Upper lobe of left lung (tissue), 6 donors: Measurements from ENCODE around the gene CAPN9. TPM values are rescaled to one million over a fixed set of nuclear protein-coding genes. Genes with fewer than 3 reads are reported as not detected.

Source experiments
- ATAC-seq, 2 donors: fragments of 200-7000 bp; cut with Tn5 transposase; one replicate each; pipeline ENCODE4 v1.9.1; 2022; ENCODE audit warnings: mild to moderate bottlenecking in 2 of 2, moderate library complexity in 2 of 2; ENCODE audit not compliant: low FRiP score in 2 of 2
- DNase-seq, 2 donors: peaks; one replicate each; pipeline ENCODE4 v3.0.0-alpha.2; 2019 to 2020
- H3K27ac ChIP-seq, 4 donors: fragments of 200-600 bp; sonication (generic); one replicate each; pipeline ENCODE4 v1.5.1; 2016 to 2019
- H3K27me3 ChIP-seq, 4 donors: fragments of 200-600 bp; sonication (generic); one replicate each; pipeline ENCODE4 v1.5.1; 2017 to 2019
- H3K36me3 ChIP-seq, 4 donors: fragments of 200-600 bp; sonication (generic); one replicate each; pipeline ENCODE4 v1.5.1; 2016 to 2019
- H3K4me1 ChIP-seq, 4 donors: fragments of 200-600 bp; sonication (generic); one replicate each; pipeline ENCODE4 v1.5.1; 2018 to 2019
- H3K4me3 ChIP-seq, 4 donors: fragments of 200-600 bp; sonication (generic); one replicate each; pipeline ENCODE4 v1.5.1; 2017 to 2019; ENCODE audit warnings: mild to moderate bottlenecking in 2 of 4, moderate library complexity in 1 of 4
- H3K9me3 ChIP-seq, 4 donors: fragments of 200-600 bp; sonication (generic); one replicate each; pipeline ENCODE4 v1.5.1; 2018 to 2019
- EP300 ChIP-seq, 4 donors: sonication (generic); formaldehyde crosslinking; IDR thresholded peaks; one replicate each; pipeline ENCODE4 v1.5.1; 2017; ENCODE audit warnings: antibody characterized with exemption in 4 of 4, control low read depth in 2 of 4
- POLR2A ChIP-seq, 4 donors: fragments of 450-650 bp; IDR thresholded peaks; one replicate each; pipeline ENCODE4 v1.5.1; 2016 to 2017; ENCODE audit warnings: antibody characterized with exemption in 4 of 4, mild to moderate bottlenecking in 2 of 4
- POLR2AphosphoS5 ChIP-seq, 2 donors: sonication (generic); formaldehyde crosslinking; IDR thresholded peaks; one replicate each; pipeline ENCODE4 v1.5.1; 2017; ENCODE audit warnings: antibody characterized with exemption in 2 of 2
- WGBS, 2 donors: methylation state at CpG; one replicate each; pipeline ENCODE4 v1.1.5; 2017 to 2018; 5-methylcytosine and 5-hydroxymethylcytosine counted together
- total RNA-seq, 6 donors: library from RNA; depleted of rRNA in 4 of 6; stranded (reverse); fragments of >200 nt in 4 of 6; gene quantifications; one replicate each; pipeline versions ENCODE4 v1.1.0 to v1.2.1, GENCODE V29; 2016 to 2021
- TF ChIP-seq, protein P1 (sequence below), 6 experiments: fragments of 450-650 bp in 4 of 6; fragments of 200-600 bp in 2 of 6; sonication (generic) in 2 of 6; IDR thresholded peaks; one replicate each; pipeline ENCODE4 v1.5.1; 2016 to 2019; ENCODE audit warnings: antibody characterized with exemption in 6 of 6
- donor health status: DM: no; HTN: no; CAD: no; lungs with moderate emphysema.
- donor health status: DM: no; HTN: yes; CAD: no; lungs with severe emphysema.

Gene CAPN9
- total RNA-seq, 6 donors from 2014 or later: 8.0 to 29.0 (median 19.6) TPM

DNA sequence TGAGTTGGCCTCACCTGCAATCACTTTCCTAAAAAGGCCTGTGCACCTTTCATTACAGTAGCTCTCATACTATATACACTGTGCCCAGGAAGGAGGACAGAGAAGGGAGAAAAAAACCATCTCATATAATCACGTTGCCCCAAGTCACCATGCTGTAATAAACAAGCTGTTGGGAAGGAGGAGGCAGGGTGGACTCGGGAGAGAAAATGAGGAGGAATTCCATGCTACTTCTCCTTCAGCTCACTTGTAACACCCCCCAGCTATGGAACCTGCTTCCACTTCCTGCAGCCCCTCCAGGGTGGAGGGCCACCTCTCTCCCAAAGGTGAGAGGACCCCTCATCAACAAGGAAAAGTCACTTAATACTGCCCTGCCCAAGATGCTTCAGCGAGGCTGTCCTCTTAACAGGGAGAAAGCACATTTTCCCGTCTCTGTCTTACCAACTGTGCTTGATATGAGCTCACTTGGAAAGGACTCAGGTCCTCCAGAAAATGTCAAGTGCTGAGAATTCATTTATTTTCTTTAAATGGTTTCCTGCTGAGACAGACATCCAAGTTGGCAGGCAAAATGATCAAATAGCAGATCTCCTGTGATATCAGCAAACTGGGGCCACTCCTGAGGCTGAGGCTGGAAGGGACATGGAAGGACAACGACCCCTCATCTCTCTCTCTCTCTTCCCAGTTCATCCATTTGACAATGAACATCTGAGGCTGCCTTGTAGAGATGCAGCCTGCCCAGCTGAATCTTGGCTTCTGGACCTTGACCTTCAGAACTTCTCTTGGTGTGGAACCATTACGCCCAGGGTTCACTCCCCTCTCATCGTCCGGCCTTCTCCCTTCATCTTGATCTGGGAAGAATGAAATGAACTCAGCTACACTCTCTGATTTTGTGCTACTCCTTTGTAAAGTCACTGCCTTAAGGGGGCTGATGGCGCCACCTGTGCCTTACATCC lies 54.0 kb downstream of the CAPN9 start:
- no peaks in the 10 kb centered on the region for H3K36me3 ChIP-seq
- TF ChIP-seq EP300 (IDR thresholded peaks at IDR 0.05): no peak
- TF ChIP-seq POLR2AphosphoS5 (IDR thresholded peaks at IDR 0.05): no peak
- DNase-seq: no peak
- H3K4me1 ChIP-seq: no peaks in the 10 kb centered on the region
- no peak for ATAC-seq
- H3K4me3 ChIP-seq: no peak overlapping the region
- no peaks in the 10 kb centered on the region for H3K9me3 ChIP-seq
- no peak overlapping the region for H3K27ac ChIP-seq
- no peaks in the 10 kb centered on the region for H3K27me3 ChIP-seq
- WGBS, 2 donors: 72 to 76% methylated on average over 8 to 9 of the region's 9 CpGs

DNA sequence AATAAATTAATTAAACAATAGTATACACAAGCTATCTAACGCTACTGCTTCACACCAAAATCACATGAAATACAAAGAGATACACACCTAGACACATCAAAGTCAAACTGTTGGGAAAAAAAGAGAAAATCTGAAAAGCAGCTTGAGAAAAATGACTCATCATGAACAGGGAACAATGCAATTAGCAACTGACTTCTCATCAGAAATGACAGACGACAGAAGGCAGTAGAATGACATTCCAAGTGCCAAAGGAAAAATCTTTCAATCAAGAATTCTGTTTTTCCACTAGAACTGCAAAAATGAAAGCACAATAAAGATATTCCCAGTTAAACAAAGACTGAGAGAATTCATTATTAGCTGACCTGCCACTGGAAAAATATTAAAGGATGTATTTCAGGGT lies 57.2 kb downstream of the CAPN9 start:
- ATAC-seq (no peak), DNase-seq (no peak)
- 85% methylated on average over 2 of the region's 2 CpGs for WGBS, 2 donors
- no peaks in the 10 kb centered on the region for H3K9me3 ChIP-seq
- no peak for TF ChIP-seq POLR2AphosphoS5 (IDR thresholded peaks at IDR 0.05)
- no peak for TF ChIP-seq POLR2A (IDR thresholded peaks at IDR 0.05)
- H3K27ac ChIP-seq: no peak overlapping the region
- no peaks in the 10 kb centered on the region for H3K27me3 ChIP-seq
- H3K36me3 ChIP-seq: no peaks in the 10 kb centered on the region
- H3K4me1 ChIP-seq: no peaks in the 10 kb centered on the region
- no peak overlapping the region for H3K4me3 ChIP-seq

DNA sequence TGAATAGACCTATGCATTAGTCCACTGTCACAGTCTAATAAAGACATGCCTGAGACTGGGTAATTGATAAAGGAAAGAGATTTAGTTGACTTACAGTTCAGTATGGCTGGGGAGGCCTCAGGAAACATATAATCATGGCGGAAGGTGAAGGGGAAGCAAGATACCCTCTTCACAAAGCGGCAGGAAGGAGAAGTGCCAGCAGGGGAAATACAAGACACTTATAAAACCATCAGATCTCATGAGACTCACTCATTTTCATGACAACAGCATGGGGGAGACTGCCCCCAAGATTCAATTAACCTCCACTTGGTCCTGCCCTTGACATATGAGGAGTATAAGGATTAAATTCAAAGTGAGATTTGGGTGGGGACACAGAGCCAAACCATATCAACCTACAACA lies 59.4 kb downstream of the CAPN9 start:
- no peaks in the 10 kb centered on the region for H3K4me1 ChIP-seq
- DNase-seq (no peak), ATAC-seq (no peak)
- no peaks in the 10 kb centered on the region for H3K27me3 ChIP-seq
- no peak for TF ChIP-seq POLR2A (IDR thresholded peaks at IDR 0.05)
- no peak for TF ChIP-seq EP300 (IDR thresholded peaks at IDR 0.05)
- no peak overlapping the region for H3K27ac ChIP-seq
- no peaks in the 10 kb centered on the region for H3K36me3 ChIP-seq
- H3K9me3 ChIP-seq: no peaks in the 10 kb centered on the region
- no peak overlapping the region for H3K4me3 ChIP-seq
- WGBS, 2 donors: 71 to 83% methylated on average over 2 of the region's 2 CpGs

DNA sequence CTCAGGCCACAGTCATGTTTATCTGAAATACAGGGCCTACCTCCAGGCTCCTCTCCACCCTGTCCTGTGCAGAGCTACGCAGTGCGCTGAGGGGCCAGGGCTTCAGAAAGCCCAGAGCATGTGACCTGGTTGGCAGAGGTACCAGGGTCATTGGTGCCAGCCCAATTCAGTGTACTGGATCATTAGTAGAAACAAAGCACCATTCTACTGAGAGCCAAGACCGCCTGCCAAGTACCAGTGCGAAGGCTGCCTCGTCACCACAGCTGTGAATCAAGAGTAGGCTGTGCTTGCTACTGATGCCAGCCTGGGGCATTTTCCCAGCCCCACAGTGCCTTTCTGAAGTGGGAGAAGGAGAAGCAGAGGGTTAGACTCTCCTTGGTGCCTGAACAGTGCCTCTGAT lies 59.8 kb downstream of the CAPN9 start:
- Histone ChIP-seq H3K4me3 (no peak overlapping the region), H3K27ac (no peak overlapping the region), H3K4me1 (no peaks in the 10 kb centered on the region), H3K27me3 (no peaks in the 10 kb centered on the region), H3K36me3 (no peaks in the 10 kb centered on the region), H3K9me3 (peaks cover 0 to 1% (median under 1%) of the 10 kb centered on the region in 4 donors)
- TF ChIP-seq EP300 (IDR thresholded peaks at IDR 0.05) (no peak), POLR2AphosphoS5 (IDR thresholded peaks at IDR 0.05) (no peak), POLR2A (IDR thresholded peaks at IDR 0.05) (no peak)
- TF ChIP-seq, protein P1, sequence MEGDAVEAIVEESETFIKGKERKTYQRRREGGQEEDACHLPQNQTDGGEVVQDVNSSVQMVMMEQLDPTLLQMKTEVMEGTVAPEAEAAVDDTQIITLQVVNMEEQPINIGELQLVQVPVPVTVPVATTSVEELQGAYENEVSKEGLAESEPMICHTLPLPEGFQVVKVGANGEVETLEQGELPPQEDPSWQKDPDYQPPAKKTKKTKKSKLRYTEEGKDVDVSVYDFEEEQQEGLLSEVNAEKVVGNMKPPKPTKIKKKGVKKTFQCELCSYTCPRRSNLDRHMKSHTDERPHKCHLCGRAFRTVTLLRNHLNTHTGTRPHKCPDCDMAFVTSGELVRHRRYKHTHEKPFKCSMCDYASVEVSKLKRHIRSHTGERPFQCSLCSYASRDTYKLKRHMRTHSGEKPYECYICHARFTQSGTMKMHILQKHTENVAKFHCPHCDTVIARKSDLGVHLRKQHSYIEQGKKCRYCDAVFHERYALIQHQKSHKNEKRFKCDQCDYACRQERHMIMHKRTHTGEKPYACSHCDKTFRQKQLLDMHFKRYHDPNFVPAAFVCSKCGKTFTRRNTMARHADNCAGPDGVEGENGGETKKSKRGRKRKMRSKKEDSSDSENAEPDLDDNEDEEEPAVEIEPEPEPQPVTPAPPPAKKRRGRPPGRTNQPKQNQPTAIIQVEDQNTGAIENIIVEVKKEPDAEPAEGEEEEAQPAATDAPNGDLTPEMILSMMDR (IDR thresholded peaks at IDR 0.05): no peak
- ATAC-seq (peak in 1 of 2 donors; percentile 10), DNase-seq (no peak)
- WGBS, 2 donors: 95 to 98% methylated on average over 5 of the region's 5 CpGs

DNA sequence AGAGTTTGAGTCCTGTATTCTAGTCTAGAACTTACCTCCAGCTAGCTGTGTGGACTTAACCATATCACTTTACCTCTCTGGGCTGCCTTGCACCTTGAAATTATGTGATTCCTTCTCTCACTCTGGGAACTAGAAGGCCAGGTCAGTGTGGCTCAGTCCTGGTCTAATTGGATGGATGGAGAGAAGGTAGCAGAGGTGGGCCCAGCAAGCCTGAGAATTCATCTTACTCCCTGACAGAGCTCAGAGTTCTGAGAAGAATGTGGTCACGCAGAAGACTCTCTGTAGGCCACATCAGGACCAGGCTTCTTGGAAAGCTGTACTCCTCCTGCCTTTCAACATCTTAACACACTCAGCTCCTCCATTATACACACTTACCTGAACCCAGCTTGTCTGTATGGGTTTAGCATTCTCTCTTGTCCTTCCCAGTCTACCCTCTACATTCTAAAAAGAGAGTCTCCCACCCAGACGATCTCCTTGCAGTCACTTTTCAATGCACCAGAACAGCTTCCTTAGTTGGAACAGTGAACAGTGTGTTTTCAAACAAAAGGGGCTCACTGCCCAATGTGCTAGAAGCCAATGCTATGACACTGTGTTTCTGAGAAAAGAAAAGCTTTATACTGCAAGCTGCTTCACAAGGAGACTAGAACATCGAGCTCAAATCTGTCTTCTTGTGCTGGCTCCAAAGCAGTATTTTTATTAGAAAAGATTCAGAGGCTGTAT lies 60.5 kb downstream of the CAPN9 start:
- no peak overlapping the region for H3K4me3 ChIP-seq
- no peak for DNase-seq
- no peak for ATAC-seq
- peaks cover 3 to 8% (median 7%) of the 10 kb centered on the region in 4 donors for H3K9me3 ChIP-seq
- TF ChIP-seq POLR2A (IDR thresholded peaks at IDR 0.05): no peak
- TF ChIP-seq, protein P1 (IDR thresholded peaks at IDR 0.05): no peak
- TF ChIP-seq POLR2AphosphoS5 (IDR thresholded peaks at IDR 0.05): no peak
- no peak for TF ChIP-seq EP300 (IDR thresholded peaks at IDR 0.05)
- WGBS, 2 donors: 82 to 86% methylated on average over 3 of the region's 3 CpGs
- no peaks in the 10 kb centered on the region for H3K4me1 ChIP-seq
- H3K27me3 ChIP-seq: no peaks in the 10 kb centered on the region
- no peak overlapping the region for H3K27ac ChIP-seq
- no peaks in the 10 kb centered on the region for H3K36me3 ChIP-seq

DNA sequence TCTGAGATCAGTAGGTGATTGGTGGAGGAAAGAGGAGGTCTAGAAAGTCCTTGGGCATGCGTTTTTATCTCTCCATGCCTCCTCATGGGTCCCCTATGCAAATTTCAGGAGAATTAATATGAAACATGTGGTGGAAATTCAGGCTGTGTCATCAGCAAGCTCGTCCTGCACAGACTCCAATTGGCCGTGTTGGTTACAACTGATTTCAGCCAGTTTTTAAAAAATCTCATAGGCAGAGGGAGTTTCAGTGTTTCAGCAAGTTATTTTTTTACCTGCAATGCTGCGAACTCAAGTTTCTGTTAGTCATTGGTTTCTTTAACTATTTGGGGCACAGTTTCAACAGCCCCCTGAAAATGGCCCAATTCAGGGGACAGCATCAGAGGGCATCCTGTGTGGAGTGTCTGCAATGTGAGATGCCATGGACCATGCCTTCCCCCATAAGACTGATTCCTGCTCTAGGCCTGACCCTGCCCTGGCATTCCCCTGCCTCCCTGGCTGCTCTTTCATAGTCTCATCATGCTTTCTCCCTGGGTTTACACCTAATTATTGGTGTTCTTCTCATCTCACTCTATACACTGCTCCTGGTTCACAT lies 61.2 kb downstream of the CAPN9 start:
- Histone ChIP-seq H3K27me3 (no peaks in the 10 kb centered on the region), H3K4me1 (no peaks in the 10 kb centered on the region), H3K4me3 (no peak overlapping the region), H3K27ac (no peak overlapping the region), H3K9me3 (peaks cover 3 to 14% (median 11%) of the 10 kb centered on the region in 4 donors), H3K36me3 (no peaks in the 10 kb centered on the region)
- no peak for DNase-seq
- peak in 1 of 2 donors; percentile 53 for ATAC-seq
- TF ChIP-seq EP300 (IDR thresholded peaks at IDR 0.05) (no peak), POLR2A (IDR thresholded peaks at IDR 0.05) (no peak), POLR2AphosphoS5 (IDR thresholded peaks at IDR 0.05) (no peak)
- TF ChIP-seq, protein P1 (IDR thresholded peaks at IDR 0.05): no peak
- WGBS, 2 donors: 73 to 80% methylated on average over 4 of the region's 4 CpGs
